Suprapubic skin (tissue), 4 donors: ENCODE data around the gene ZMYND19.

Experiments used
- CTCF ChIP-seq, 2 donors: fragments of 200-600 bp in 1 of 2; fragments of 450-650 bp in 1 of 2; sonication (generic) in 1 of 2; IDR thresholded peaks; one replicate each; pipeline ENCODE4 v1.5.1; 2016 to 2019; ENCODE audit warnings: antibody characterized with exemption in 2 of 2, mild to moderate bottlenecking in 1 of 2, moderate library complexity in 1 of 2
- EP300 ChIP-seq: sonication (generic); formaldehyde crosslinking; IDR thresholded peaks from one replicate; pipeline ENCODE4 v1.6.1; 2017; ENCODE audit warnings: antibody characterized with exemption
- POLR2A ChIP-seq, 2 donors: fragments of 450-650 bp; IDR thresholded peaks; one replicate each; pipeline ENCODE4 v1.6.1; 2017; ENCODE audit warnings: antibody characterized with exemption in 2 of 2, mild to moderate bottlenecking in 2 of 2, moderate library complexity in 2 of 2
- POLR2AphosphoS5 ChIP-seq, 3 donors: sonication (generic); formaldehyde crosslinking; IDR thresholded peaks; one replicate each; pipeline ENCODE4 v1.6.1; 2017; ENCODE audit warnings: antibody characterized with exemption in 3 of 3

DNA sequence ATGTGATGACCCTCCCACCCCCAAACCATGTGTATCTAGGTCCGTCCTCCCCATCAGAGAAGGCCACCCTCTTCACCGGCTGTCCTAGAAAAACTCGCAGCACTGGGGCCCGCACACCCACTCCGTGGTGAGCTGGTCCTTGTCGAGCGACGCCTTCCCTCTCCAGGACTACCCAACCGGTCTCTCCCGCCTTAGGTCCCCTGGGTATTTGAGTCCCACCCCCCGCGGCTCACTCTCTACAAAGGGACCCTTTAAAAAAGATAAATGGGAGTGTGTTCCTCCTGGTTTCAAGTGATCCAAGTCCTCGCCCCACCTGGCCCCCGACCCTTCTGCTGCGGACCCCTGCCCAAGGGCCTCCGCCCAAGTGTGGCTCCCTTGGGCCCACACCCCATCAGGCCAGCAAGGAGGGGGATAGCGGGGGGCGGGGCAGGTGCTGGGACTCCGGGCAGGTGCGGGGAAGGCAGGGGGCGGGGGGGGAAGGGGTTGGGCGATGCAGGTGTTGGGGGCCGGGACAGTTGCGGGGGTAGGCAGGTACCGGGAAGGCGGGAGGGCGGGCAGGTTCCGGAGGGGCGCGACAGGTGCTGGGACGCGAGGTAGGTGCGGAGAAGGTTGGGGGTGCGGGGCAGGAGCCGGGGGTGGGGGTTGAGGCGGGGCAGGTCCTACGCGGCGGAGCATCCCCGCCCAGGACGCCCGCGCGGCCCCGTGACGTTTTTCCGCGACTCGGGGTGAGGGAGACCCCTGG, 14.2 kb upstream of the ZMYND19 start:
- TF ChIP-seq POLR2A (IDR thresholded peaks at IDR 0.05) = no peak
- no peak for TF ChIP-seq POLR2AphosphoS5 (IDR thresholded peaks at IDR 0.05)
- no peak for TF ChIP-seq CTCF (IDR thresholded peaks at IDR 0.05)
- TF ChIP-seq EP300 = no peak
